GM21423 (cell line): ENCODE data around the gene LEPROT.

Experiments
- ATAC-seq: cut with Tn5 transposase; IDR thresholded peaks from one replicate; pipeline ENCODE4 v1.9.1; 2021; ENCODE audit warnings: mild to moderate bottlenecking, moderate library complexity; ENCODE audit not compliant: unreplicated experiment

The LEPROT gene

GRCh38 chr1:65471861-65472332 lies 51.4 kb downstream of the LEPROT start:
- ATAC-seq: no peak

- no peak for ATAC-seq
Measured at GRCh38 chr1:65476327-65476726, 55.9 kb downstream of the LEPROT start.

GRCh38 chr1:65477414-65478378 lies 57.2 kb downstream of the LEPROT start:
- no peak for ATAC-seq

- ATAC-seq: no peak
Measured at GRCh38 chr1:65478379-65479026, 58.0 kb downstream of the LEPROT start.

GRCh38 chr1:65479554-65480204 lies 59.2 kb downstream of the LEPROT start:
- no peak for ATAC-seq

- ATAC-seq: no peak
Measured at GRCh38 chr1:65480684-65481405, 60.4 kb downstream of the LEPROT start.

GRCh38 chr1:65483993-65484754 lies 63.7 kb downstream of the LEPROT start:
- no peak for ATAC-seq
